Measurements from ENCODE around the gene APLF. TPM values are rescaled to one million over a fixed set of nuclear protein-coding genes. Genes with fewer than 3 reads are reported as not detected.
"Not testable (repeated sequence)": the region's sequence is repeated elsewhere in the genome, so short reads cannot be mapped to it uniquely, and the experiment has no call there.

APLF gene
- total RNA-seq, 1 experiment from 2014 or later, result 1.2 TPM

- no peak for DNase-seq (ENCODE audit: extremely low read depth, low read depth)
Measured at GRCh38 chr2:68521037-68521436, 53.7 kb downstream of the APLF start.

DNA sequence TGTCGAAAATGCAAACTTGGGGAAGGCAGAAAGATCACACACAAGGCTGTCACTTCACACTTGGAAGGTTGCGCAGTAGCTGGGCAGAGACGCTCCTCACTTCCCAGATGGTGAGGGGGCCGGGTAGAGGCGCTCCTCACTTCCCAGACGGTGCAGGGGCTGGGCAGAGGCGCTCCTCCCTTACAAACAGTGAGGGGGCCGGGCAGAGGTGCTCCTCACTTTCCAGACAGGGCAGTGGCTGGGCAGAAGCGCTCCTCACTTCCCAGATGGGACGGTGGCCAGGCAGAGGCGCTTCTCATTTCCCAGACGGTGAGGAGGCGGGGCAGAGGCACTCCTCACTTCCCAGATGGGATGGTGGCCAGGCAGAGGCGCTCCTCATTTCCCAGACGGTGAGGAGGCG is 59.6 kb downstream of the APLF start:
- not testable (repeated sequence) for DNase-seq (ENCODE audit: extremely low read depth, low read depth)

GRCh38 chr2:68527343-68528081 is 60.1 kb downstream of the APLF start:
- not testable (repeated sequence) for DNase-seq (ENCODE audit: extremely low read depth, low read depth)

DNA sequence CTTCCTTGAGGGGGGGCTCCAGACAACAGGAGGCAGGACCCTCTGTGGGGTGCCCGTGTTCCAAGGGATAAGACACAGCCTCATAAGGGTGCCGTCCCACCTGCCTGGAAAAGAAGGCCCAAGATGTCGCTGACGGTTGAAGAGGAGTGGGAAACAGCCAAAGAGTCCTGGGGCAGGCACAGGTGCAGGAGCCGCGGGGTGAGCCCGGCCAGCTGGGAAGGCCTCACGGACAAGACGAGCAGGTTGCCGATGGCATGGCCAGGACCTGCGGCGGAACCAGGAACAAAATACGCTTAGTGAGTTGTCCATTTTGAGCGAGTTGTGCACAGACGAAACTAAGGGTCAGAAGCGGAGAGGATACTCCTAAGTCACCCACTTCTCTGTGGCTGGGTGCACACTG is 61.8 kb downstream of the APLF start:
- not testable (repeated sequence) for DNase-seq (ENCODE audit: extremely low read depth, low read depth)

DNA sequence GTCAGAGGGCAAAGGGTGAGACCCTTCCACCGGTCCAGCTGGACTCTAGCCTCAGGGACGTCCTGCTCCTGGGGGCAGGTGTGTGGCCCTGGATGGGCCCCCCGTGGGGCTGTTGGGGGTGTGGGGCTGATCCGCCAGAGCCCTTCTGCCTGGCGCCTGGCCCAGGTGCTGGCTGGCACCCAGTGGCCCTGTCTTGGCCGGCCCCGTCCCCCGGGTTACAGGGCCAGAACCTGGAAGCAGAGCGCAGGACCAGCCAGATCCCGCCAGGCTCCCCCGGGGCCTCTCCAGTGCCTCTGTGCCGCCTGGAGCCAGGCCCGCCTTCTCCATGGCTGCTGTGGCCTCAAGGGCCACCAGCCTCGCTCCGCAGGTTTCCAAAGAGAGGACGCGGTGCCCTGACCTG is 62.3 kb downstream of the APLF start:
- DNase-seq (ENCODE audit: extremely low read depth, low read depth), result not testable (repeated sequence)

DNA sequence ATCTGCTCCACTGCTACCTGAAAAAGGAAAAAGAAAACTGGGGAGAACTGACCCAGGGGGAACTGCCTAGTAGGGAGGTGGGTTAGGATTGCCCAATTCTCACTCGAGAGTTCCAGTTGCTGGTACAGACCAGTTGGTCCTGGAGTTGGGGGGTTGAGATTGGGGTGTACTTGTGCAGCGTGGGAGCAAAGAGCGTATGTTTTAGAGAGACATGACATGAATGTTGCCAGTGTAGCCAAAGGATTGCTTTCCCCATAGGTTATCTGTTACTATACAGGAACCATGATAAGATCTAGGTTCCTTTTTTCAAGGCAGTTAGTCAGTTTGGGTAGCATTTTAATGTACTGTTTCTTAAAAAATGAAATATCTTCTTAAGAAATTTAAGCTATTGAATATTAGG is 68.6 kb downstream of the APLF start:
- no peak for DNase-seq (ENCODE audit: extremely low read depth, low read depth)

DNA sequence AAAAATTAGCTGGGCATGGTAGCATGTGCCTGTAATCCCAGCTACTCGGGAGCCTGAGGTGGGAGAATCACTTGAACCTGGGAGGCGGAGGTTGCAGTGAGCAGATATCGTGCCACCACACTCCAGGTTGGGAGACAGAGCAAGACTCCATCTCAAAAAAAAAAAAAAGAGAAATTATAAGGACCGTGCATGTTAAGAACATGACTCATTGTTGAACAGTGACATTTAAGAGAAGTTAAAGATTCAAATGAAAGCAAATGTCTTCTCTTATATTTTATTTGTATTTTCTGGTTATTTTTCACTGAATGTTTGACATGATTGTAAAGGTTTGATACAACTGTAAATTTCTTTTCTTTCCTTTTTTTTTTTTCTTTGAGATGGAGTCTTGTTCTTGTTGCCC is 69.6 kb downstream of the APLF start:
- DNase-seq (ENCODE audit: extremely low read depth, low read depth), result no peak

- DNase-seq (ENCODE audit: extremely low read depth, low read depth), result no peak
Measured at GRCh38 chr2:68537809-68538208, 70.4 kb downstream of the APLF start.

DNA sequence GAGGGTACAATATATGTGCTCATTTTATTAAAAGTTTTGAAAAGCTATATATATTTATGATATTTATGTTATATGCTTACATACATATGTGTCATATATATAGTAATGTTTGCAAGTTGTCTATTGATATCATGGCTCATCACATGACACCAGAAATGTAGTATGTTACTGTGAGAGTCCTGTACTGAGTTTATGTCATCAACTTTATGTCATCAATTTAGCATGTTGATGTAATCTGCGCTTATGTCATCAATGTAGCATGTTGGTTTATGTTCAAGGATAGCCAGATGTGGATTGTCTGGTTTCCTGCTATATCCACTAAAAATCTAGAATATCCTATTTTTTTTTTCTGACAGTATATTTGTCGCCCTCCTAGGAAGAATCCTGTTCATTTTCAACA is 77.4 kb downstream of the APLF start:
- no peak for DNase-seq (ENCODE audit: extremely low read depth, low read depth)

- DNase-seq (ENCODE audit: extremely low read depth, low read depth), result no peak
Measured at GRCh38 chr2:68548396-68548795, 81.0 kb downstream of the APLF start.

DNA sequence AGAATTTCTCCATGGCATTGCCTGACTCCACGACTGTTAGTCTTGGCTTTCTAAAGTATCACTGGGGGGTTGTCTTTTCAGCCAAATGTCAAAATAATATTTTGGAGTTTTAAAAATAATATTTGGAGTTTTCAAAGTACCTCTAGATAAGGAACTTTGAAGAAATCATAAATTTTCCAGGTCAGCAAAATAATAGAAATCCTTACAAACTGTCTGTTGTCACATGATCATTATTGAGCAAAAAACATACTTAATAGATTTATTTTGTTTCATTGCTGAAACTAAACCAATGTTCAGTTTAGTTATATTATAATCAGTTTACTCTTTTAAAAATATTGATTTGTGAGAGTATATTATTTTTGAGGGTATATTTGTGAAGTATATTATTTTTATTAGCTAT is 85.7 kb downstream of the APLF start:
- DNase-seq (ENCODE audit: extremely low read depth, low read depth), result no peak

DNA sequence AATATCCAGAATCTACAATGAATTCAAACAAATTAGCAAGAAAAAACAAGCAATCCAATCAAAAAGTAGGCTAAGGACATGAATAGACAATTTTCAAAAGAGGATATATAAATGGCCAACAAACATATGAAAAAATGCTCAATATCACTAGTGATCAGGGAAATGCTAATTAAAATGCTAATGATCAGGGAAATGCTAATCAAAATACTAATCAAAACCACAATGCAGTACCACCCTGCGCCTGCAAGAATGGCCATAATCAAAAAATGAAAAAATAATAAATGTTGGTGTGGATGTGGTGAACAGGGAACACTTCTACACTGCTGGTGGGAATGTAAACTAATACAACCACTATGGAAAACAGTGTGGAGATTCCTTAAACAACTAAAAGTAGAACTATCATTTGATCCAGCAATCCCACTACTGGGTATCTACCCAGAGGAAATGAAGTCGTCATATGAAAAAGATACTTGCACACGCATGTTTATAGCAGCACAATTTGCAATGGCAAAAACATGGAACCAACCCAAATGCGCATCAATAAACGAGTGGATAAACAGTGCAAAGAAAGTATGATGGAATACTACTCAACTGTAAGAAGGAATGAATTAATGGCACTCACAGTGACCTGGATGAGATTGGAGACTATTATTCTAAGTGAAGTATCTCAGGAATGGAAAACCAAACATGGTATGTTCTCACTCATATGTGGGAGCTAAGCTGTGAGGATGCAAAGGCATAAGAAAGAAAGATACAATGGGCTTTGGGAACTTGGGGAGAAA is 88.2 kb downstream of the APLF start:
- not testable (repeated sequence) for DNase-seq (ENCODE audit: extremely low read depth, low read depth)

DNA sequence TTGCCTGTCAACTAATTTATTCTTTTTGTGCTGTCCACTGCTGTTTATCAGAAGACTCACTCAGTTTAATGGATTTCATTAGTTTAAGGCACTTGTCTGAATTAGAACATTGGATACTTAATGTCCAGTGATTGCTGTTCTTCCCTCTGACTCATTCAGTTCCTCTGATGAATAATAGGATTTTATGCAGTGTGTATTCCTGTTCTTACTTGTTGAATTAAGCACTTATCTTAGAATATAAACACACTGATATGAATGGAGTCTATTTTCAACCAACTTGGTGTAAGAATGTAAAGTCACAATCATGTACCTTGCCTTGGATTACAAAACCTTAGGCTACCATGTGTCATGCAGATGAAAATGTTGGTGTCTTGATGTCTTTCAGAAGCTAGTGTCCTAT is 89.0 kb downstream of the APLF start:
- no peak for DNase-seq (ENCODE audit: extremely low read depth, low read depth)

DNA sequence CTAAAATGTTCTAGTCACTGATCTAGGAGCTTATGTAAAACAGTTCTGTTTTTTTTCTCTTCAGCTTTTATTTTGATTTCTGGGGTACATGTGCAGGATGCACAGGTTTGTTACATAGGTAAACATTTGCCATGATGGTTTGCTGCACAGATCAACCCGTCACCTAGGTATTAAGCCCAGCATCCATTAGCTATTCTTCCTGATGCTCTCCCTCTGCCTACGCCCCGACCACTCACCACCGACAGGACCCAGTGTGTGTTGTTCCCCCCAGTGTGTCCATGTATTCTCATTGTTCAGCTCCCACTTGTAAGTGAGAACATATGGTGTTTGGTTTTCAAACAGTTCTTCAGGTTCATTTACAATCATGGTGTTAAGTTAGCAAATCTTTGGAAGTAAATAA is 91.2 kb downstream of the APLF start:
- DNase-seq (ENCODE audit: extremely low read depth, low read depth), result no peak

DNA sequence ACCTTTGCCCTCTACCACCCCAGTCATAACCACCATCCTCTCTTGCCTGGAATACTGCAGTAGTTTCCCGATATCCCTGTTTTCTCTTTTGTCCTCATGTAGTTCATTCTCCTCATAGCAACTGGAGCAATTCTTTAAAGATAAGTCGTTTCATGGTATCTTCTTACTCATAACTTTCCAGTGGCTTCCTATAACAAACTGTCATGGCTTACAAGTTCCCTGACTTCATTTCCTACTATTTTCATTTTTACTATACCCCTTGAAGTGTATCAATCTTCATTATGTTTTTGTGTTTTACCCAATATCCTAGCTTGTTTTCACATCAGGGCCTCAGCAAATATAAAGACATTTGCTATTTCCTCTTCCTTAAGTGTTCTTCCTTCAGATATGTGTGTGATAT is 92.3 kb downstream of the APLF start:
- DNase-seq (ENCODE audit: extremely low read depth, low read depth), result no peak

DNA sequence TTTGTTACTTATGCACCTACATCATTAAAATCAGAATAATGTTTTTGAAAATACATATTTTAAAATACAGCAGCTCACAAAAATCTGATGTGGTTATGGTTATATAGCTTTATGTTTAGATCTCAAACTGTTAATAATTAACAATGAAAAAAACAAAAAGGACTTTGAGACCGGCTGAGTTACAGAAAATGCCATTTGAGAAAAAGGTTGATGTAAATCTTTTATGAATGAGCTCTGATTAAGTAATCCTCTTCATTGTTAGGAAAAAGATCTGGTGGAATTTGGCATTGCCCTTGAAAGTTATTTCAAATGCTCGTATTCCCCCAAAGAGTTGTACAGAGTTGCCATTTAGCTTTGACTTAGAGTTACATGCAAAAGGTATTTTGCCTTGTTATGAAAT is 93.2 kb downstream of the APLF start:
- no peak for DNase-seq (ENCODE audit: extremely low read depth, low read depth)

DNA sequence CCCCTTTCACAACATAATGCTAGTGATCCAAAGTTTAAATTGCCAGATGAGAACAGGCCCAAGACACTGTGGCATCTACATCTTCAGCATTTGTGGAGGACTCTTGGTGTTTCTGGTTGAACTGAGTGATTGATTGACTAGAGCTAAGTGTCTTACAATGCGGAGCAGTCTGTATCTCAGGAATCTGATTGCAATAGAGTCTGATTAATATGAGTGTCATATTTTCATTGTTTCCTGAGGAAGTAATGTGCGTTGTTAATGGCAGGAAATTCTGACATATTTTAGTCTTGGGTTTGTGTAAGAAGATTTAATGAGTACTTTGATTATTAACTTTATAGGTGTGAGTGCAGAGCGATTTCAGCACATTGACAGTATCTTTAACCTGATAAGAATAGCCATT is 94.0 kb downstream of the APLF start:
- DNase-seq (ENCODE audit: extremely low read depth, low read depth), result no peak

- no peak for DNase-seq (ENCODE audit: extremely low read depth, low read depth)
Measured at GRCh38 chr2:68562934-68563333, 95.5 kb downstream of the APLF start.

DNA sequence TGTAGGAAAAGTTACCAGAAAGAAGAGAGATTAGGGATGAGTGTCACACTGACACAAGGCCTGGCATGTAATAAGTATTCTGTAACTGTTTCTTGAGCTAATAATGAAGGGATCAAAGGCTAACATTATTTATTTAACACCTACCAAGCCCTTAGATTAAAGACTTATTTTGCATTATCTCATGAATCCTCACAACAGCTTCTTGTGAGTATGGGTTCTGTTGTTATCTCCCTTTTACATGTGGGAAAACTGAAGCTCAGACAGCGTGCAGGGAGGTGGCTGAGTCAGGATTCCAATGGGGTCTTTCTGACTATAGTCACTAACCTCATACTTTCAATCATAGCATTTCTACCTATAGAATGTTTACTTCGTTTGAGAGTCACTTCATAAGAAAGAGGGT is 97.0 kb downstream of the APLF start:
- no peak for DNase-seq (ENCODE audit: extremely low read depth, low read depth)

GRCh38 chr2:68565273-68565672 is 97.9 kb downstream of the APLF start:
- DNase-seq (ENCODE audit: extremely low read depth, low read depth), result no peak

DNA sequence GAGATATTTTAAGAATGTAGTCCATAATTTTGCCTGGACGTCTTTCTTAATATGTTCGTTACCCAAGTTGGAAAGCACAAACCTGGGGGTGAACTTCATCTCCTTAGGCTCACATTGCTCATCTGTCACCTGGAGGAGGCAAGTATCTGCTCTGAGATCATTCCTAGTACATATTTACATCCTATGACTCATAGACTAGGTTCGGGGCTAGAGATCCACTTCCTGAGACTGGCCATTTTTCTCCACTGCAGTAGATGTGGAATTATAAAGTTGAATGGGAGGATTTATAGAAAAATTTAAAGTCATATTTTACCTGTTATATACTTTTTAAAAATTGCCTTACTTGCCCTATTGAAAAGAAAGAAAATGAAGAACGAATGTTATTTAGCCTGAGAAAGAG is 98.5 kb downstream of the APLF start:
- no peak for DNase-seq (ENCODE audit: extremely low read depth, low read depth)

DNA sequence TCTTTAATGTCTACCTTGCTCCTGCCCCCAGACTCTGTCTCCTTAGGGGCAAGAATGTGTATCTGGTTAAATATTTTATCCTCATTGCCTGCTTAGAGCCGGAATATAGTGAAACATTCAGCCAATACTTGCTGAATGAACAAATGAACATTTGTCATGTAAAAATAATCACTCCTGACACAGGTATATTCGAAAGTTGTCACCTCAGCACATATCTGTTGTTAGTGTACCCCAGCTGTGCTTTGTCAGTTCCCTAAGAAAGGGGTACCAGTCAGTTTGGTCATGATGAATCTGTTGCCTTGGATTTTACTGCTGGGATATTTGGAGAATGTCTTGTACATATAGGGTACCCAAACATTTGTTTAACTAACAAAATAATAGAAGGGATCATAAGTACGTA is 99.0 kb downstream of the APLF start:
- DNase-seq (ENCODE audit: extremely low read depth, low read depth), result no peak

All from NCI-H460 (cell line).